ENCODE results near the gene SPPL3.

The SPPL3 gene

GRCh38 chr12:120767071-120768024 is 136.8 kb downstream of the SPPL3 start:
- no peak for DNase-seq

DNA sequence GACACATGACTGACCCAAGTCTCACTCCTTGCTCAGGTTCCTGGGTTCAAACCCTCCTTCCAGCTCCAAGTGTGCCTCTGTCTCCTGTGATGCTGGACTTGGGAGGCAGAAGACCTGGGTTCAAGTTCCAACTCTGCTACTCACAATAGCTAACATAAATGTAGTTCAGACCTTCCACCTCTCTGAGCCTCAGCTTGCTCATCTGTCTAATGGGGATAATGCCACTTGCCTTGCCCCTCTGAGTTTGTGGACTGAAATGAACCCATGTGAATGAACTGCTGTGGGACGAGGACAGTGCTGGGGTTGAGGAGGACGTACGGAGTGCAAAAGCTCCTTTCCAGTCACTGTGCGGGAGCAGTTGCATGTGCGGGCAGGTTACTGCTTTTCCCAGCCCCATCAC is 137.6 kb downstream of the SPPL3 start:
- no peak for DNase-seq

GRCh38 chr12:120764816-120765215 is 139.3 kb downstream of the SPPL3 start:
- DNase-seq = no peak

- DNase-seq = no peak
These were observed 140.9 kb downstream of the SPPL3 start for GRCh38 chr12:120763250-120763649.

DNA sequence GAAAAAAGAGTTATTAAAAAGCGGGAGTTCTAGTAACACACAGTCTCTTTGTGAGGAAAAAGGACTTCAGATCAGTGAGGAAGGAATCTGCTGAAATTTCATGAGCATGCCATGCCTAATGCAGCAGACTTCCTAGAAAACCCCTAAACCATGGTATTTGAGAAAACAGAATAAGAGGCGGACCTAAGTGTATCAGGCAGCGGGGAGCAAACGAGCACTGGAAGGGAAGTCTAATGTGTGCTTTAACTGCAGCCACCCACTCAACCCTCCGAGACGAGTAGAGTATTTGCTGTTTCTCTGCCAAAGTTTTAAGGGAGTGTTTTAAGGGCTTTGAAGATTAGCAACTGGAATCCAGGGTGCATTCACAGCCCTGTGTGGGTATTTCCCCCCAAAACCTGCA is 142.1 kb downstream of the SPPL3 start:
- DNase-seq = no peak

GRCh38 chr12:120761519-120761934 is 142.6 kb downstream of the SPPL3 start:
- DNase-seq = no peak

- no peak for DNase-seq
These were observed 143.6 kb downstream of the SPPL3 start for GRCh38 chr12:120760349-120761254.

- no peak for DNase-seq
These were observed 144.4 kb downstream of the SPPL3 start for GRCh38 chr12:120759591-120760348.

- DNase-seq = no peak
These were observed 145.2 kb downstream of the SPPL3 start for GRCh38 chr12:120758798-120759590.

GRCh38 chr12:120757949-120758348 is 146.2 kb downstream of the SPPL3 start:
- DNase-seq = no peak

GRCh38 chr12:120757226-120757742 is 146.9 kb downstream of the SPPL3 start:
- DNase-seq = no peak

GRCh38 chr12:120755269-120755668 is 148.9 kb downstream of the SPPL3 start:
- no peak for DNase-seq

DNA sequence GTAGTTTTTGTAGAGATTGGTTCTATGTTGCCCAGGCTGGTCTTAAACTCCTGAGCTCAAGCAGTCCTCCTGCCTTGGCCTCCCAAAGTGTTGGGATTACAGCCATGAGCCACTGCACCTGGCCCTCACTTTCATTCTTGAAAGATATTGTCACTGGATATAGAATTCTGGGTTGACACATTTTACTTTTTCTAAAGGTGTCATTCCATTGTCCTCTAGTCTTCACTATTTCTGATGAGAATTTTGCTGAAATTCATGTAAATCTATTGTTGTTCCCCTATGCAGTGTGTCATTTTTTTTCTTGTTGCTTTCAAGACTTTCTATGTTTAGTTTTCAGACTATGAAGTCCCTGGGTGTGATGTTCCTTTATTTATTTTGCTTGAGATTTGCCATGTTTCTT is 149.4 kb downstream of the SPPL3 start:
- no peak for DNase-seq

GRCh38 chr12:120751389-120751788 is 152.8 kb downstream of the SPPL3 start:
- DNase-seq = no peak

DNA sequence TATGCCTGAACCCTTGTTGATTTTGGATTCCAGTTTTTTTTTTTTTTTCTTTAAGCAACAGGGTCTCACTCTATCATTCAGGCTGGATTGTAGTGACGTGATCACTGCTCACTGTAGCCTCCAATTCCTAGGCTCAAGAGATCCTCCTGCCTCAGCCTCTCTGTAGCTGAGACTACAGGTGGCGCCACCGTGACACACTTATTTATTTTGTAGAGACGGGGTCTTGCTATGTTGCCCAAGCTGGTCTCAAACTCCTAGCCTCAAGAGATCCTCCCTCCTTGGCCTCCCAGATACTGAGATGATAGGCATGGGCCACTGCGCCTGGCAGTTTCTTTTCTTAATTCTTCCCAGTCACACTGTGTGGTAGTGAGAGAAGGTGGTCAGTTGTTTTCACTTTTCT is 153.4 kb downstream of the SPPL3 start:
- no peak for DNase-seq

- no peak for DNase-seq
These were observed 154.9 kb downstream of the SPPL3 start for GRCh38 chr12:120749256-120749655.

DNA sequence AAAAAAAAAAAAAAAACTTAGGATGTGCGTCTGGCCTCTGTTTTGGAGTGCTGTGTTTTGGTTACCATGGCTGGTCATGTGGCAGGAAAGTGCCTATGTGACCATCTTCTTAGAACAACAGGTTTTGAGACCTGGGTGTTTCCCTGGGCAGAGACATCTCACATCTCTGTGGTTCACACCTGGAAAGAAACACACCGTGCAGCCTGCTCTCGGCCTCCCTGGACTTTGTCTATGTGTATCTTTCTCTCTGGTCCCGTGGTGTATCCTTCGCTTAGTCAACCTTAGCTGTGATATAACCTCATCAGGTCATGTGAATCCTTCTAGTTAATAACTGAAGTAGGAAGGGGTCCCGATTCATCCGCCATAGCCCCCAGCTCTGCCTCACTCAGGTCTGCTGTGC is 155.9 kb downstream of the SPPL3 start:
- no peak for DNase-seq

DNA sequence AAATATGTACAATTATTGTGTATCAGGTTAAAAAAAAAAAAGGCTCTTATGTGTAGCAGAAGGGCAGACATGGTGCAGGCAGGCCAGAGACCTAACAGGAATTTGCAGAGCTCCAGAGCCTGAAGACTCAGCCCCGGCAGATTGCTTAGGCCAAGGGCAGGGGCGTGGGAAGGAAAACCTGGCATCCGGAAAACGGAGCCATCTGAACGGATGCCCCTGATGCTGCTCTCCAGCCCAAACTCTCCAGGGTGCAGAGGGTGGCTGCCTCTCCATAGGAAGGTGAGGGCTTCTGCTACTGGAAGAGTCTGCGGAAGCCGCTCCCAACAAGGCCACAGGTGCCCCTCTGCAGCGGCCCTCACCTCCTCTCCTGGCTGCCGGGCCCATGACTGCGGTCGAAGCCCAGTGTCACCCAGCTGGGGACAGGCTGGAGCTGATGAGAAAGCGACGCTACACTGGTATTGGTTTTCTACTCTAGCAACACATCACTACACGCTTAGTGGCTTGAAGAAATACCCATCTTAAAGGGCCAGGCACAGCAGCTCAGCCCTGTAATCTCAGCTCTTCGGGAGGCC is 159.2 kb downstream of the SPPL3 start:
- DNase-seq = no peak

DNA sequence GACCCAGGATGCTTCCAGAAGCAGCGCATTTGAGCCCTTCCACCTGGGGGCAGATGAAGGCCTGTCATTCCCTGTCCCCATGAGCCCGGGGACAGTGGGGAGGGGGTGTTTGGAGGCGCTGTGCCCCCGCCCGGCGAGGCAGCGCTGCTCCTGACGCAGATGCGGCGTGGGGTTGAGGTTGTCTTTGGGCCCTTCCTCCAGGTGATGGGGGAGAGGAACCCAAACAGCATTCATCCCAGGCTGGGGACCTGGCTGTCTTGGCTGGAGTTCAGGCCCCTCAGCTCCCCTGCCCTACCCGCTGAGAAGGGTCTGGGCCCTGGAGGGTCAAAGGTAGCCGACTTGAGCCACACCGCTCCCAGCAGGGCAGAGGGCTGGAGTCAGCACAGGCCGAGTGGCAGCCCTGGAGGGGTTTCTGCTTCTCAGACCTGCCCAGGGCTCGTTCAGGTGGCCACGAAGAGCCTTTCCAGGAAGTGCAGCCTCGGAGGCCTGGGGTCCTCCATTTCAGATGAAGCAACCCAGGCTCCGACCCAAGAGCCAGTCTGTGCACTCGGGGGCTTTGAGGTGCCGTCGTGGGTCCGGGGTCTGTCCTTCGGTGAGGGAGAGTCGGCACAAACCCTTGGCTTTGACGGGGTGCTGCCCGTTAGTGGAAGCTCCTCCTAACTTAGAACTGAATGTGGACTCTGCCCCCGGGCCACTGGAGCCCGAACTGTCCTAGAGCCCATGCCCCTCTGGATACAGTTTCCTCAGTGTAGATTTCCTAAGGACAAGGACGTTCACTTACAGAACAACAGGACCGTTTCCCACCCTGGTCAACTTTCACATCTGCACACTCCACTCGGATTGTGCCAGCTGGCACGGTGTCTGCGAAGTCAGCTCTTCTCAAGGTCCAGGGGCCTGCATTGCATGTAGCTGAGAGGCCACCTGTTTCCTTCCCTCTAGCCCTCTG is 162.4 kb downstream of the SPPL3 start:
- DNase-seq = peak; percentile 67

- DNase-seq = no peak
These were observed 163.3 kb downstream of the SPPL3 start for GRCh38 chr12:120740871-120741270.

Measured in NCI-H524 treated with DMSO at 0.1 percent for 48 hours (cell line).